Fibroblast of lung (primary cell): ENCODE results near the gene SLC22A5. TPM values are rescaled to one million over a fixed set of nuclear protein-coding genes. Genes with fewer than 3 reads are reported as not detected.
A peak's percentile ranks its signal among the peaks of the same experiment; 100 is the strongest.

Source experiments
- DNase-seq, 2 donors: peaks; one replicate each; pipeline versions ENCODE4 v3.0.0 to v3.0.0-alpha.2; 2010; ENCODE audit warnings: low read depth in 2 of 2
- H2AFZ ChIP-seq: 2 replicates; pipeline ENCODE4 v1.5.1; 2012; ENCODE audit warnings: low read length, control low read depth, inconsistent platforms
- H3K27ac ChIP-seq: 2 replicates; pipeline ENCODE4 v1.5.1; 2011; ENCODE audit warnings: low read length, control low read depth; ENCODE audit not compliant: insufficient read depth
- H3K27me3 ChIP-seq: 2 replicates; pipeline ENCODE4 v1.5.1; 2011; ENCODE audit warnings: mild to moderate bottlenecking, low read length; ENCODE audit not compliant: control insufficient read depth, insufficient read depth
- H3K36me3 ChIP-seq: 2 replicates; pipeline ENCODE4 v1.5.1; 2011; ENCODE audit warnings: low read length; ENCODE audit not compliant: control insufficient read depth, insufficient read depth
- H3K4me1 ChIP-seq: 2 replicates; pipeline ENCODE4 v1.5.1; 2011; ENCODE audit warnings: low read length; ENCODE audit not compliant: control insufficient read depth, insufficient read depth; ENCODE audit errors: extremely low read depth
- H3K4me2 ChIP-seq: 2 replicates; pipeline ENCODE4 v1.5.1; 2011; ENCODE audit warnings: low read length, control low read depth; ENCODE audit not compliant: insufficient read depth; ENCODE audit errors: extremely low read depth
- H3K4me3 ChIP-seq, 4 experiments: fragments of 200-600 bp in 1 of 4; sonication (generic) in 1 of 4; replicated peaks in 1 of 4; 2 replicates each; pipeline ENCODE4 v1.5.1; 2011 to 2016; ENCODE audit warnings: low read length in 4 of 4, low read depth in 3 of 4, mild to moderate bottlenecking in 3 of 4, control low read depth in 2 of 4, inconsistent platforms in 1 of 4, mixed read lengths in 1 of 4; ENCODE audit not compliant: insufficient read depth in 1 of 4; ENCODE audit errors: control extremely low read depth in 1 of 4
- H3K79me2 ChIP-seq: 2 replicates; pipeline ENCODE4 v1.5.1; 2012; ENCODE audit warnings: mild to moderate bottlenecking, low read length, inconsistent platforms; ENCODE audit not compliant: control insufficient read depth, insufficient read depth
- H3K9ac ChIP-seq: 2 replicates; pipeline ENCODE4 v1.5.1; 2011; ENCODE audit warnings: mild to moderate bottlenecking, low read length, control low read depth; ENCODE audit not compliant: insufficient read depth
- H3K9me3 ChIP-seq: 2 replicates; pipeline ENCODE4 v1.5.1; 2012; ENCODE audit warnings: low read depth, low read length; ENCODE audit not compliant: control insufficient read depth, insufficient read depth
- H4K20me1 ChIP-seq: 2 replicates; pipeline ENCODE4 v1.5.1; 2011; ENCODE audit warnings: low read length; ENCODE audit not compliant: control insufficient read depth, insufficient read depth; ENCODE audit errors: extremely low read depth
- EZH2 ChIP-seq: IDR thresholded peaks from 2 replicates; pipeline ENCODE4 v1.5.1; 2012; ENCODE audit warnings: low read length, control low read depth, mild to moderate bottlenecking; ENCODE audit errors: missing control alignments
- polyA plus RNA-seq, 2 donors: library from polyadenylated mRNA; depleted of rRNA in 1 of 2; stranded (reverse) in 1 of 2; unstranded in 1 of 2; fragments of >200 nt; gene quantifications; 2 replicates each; pipeline ENCODE4 v1.2.1, GENCODE V29; 2011 to 2012; ENCODE audit warnings: missing spikeins in 1 of 2
- total RNA-seq: library from RNA; depleted of rRNA; stranded (reverse); fragments of >200 nt; gene quantifications from 2 replicates; pipeline ENCODE4 v1.2.1, GENCODE V29; 2014
- TF ChIP-seq, protein P1 (sequence below), 2 donors: IDR thresholded peaks in 1 of 2; conservative IDR thresholded peaks in 1 of 2; 1 replicate in 1 of 2; 2 replicates in 1 of 2; pipeline ENCODE4 v1.5.1; 2011 to 2012; ENCODE audit warnings: low read length in 2 of 2, control low read depth in 1 of 2, inconsistent platforms in 1 of 2, low read depth in 1 of 2, mild to moderate bottlenecking in 1 of 2

The SLC22A5 gene
- total and polyA plus RNA-seq, 2 donors (not counting 1 experiment from before 2014, with no cell fraction given): 3.4 to 8.8 TPM

DNA sequence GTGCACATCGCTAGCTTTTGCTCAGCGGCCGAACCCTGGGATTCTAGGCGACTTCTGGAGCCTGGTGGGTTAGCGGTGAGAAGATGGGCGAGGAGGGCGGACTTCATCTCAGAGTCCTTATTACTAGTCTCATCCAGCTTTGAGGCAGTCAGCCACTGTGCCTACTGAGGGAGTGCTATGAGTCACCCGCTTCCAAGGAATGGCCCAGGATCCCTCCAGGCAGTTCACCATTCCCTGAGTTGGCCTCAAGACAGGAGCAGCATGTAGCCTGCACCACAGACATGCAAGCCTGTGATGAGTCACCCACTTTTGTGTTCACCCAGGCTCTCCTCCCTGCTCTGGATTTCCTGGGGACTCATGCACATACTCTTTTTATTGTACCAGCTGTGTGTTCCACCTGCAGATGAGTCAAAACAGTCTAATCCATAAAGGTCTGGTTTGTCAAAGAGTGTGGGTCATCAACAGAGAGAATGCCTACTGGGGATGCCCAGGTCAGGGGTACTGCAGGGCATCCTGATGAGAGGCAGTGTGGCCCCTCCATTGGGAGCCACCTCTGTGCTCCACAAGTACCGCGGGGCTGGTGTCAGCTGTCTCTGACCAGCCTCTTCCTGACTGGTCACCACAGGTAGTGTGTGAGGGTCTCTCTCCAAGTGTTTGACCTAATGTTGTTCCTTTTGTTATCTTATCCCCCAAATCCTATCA, 20.2 kb downstream of the SLC22A5 start:
- H3K9me3 ChIP-seq: no peaks in the 10 kb centered on the region

DNA sequence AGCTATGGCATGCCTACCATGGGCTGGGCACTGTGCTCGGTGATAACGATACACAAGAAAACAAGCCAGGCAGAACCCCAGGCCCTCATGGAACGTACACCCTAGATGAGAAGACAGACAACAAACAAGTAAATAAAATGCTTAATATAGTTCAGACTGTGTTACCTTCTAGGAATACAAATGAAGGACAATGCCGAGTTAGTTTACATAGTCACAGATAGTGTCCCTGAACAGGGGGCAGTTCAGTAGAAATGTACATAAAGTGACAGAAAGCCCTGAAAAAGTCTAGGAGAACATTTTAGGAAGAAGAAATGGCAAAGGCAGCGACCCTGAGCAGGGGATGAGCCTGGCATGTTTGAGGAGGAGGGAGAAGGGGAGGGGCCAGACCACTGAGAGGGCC, 21.7 kb downstream of the SLC22A5 start:
- DNase-seq: no peak
- Histone ChIP-seq H3K36me3 (no peaks in the 10 kb centered on the region), H3K9me3 (no peaks in the 10 kb centered on the region), H3K27ac (no peak overlapping the region), H3K4me2 (no peak overlapping the region), H3K4me3 (no peak overlapping the region), H2AFZ (no peak overlapping the region), H3K27me3 (no peaks in the 10 kb centered on the region), H4K20me1 (no peaks in the 10 kb centered on the region), H3K79me2 (no peaks in the 10 kb centered on the region), H3K9ac (no peak overlapping the region), H3K4me1 (peaks cover 32% of the 10 kb centered on the region)
- TF ChIP-seq, protein P1, sequence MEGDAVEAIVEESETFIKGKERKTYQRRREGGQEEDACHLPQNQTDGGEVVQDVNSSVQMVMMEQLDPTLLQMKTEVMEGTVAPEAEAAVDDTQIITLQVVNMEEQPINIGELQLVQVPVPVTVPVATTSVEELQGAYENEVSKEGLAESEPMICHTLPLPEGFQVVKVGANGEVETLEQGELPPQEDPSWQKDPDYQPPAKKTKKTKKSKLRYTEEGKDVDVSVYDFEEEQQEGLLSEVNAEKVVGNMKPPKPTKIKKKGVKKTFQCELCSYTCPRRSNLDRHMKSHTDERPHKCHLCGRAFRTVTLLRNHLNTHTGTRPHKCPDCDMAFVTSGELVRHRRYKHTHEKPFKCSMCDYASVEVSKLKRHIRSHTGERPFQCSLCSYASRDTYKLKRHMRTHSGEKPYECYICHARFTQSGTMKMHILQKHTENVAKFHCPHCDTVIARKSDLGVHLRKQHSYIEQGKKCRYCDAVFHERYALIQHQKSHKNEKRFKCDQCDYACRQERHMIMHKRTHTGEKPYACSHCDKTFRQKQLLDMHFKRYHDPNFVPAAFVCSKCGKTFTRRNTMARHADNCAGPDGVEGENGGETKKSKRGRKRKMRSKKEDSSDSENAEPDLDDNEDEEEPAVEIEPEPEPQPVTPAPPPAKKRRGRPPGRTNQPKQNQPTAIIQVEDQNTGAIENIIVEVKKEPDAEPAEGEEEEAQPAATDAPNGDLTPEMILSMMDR (conservative IDR thresholded peaks at IDR 0.05 in 1 of 2, IDR thresholded peaks at IDR 0.05 in 1 of 2; ENCODE audit: low read depth in 1 of 2, low read length in 2 of 2): no peak
- no peak for TF ChIP-seq EZH2

More for the DNA sequence above, 20.2 kb downstream of the SLC22A5 start:
- Histone ChIP-seq H3K4me2 (no peak overlapping the region), H3K9ac (no peak overlapping the region), H3K79me2 (no peaks in the 10 kb centered on the region), H3K4me3 (no peak overlapping the region), H2AFZ (no peak overlapping the region), H3K4me1 (peaks cover 36% of the 10 kb centered on the region), H3K27me3 (no peaks in the 10 kb centered on the region), H3K36me3 (no peaks in the 10 kb centered on the region), H4K20me1 (no peaks in the 10 kb centered on the region), H3K27ac (peak overlapping the region; percentile 58)
- TF ChIP-seq, protein P1 (conservative IDR thresholded peaks at IDR 0.05 in 1 of 2, IDR thresholded peaks at IDR 0.05 in 1 of 2; ENCODE audit: low read depth in 1 of 2, low read length in 2 of 2): no peak
- TF ChIP-seq EZH2: no peak
- DNase-seq: peak; percentile 98 to 100

DNA sequence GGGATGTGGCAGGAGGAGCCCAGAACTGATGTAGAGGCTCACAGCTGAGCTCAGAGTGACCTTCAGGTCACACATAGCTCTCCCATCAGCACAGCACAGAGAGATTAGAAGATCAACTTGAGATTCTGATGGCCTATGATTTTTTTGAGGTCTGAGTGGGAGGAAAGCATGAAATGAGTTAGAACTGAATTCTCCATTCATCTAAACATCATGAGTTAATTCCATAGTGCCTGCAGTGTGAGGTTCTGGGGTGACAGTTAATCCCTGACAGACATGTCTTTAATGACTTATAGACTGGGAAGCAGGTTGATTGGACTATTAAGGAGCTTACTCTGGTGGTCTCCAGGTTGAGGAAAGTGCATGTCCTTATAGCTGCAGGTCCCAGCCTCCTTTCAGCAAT, 22.4 kb downstream of the SLC22A5 start:
- Histone ChIP-seq H3K4me2 (no peak overlapping the region), H4K20me1 (no peaks in the 10 kb centered on the region), H3K9ac (no peak overlapping the region), H3K27ac (no peak overlapping the region), H3K9me3 (no peaks in the 10 kb centered on the region), H3K27me3 (no peaks in the 10 kb centered on the region), H3K4me1 (peaks cover 30% of the 10 kb centered on the region), H3K79me2 (no peaks in the 10 kb centered on the region), H3K36me3 (no peaks in the 10 kb centered on the region), H3K4me3 (no peak overlapping the region), H2AFZ (no peak overlapping the region)
- DNase-seq: no peak
- TF ChIP-seq, protein P1 (conservative IDR thresholded peaks at IDR 0.05 in 1 of 2, IDR thresholded peaks at IDR 0.05 in 1 of 2; ENCODE audit: low read depth in 1 of 2, low read length in 2 of 2): no peak
- TF ChIP-seq EZH2: no peak
